Loucy (cell line): ENCODE data around the gene GABBR2.
"Not testable (repeated sequence)": the region's sequence is repeated elsewhere in the genome, so short reads cannot be mapped to it uniquely, and the experiment has no call there.

Source experiments
- H2AFZ ChIP-seq: fragments of 200-600 bp; sonication (generic); 2 replicates; pipeline ENCODE4 v1.6.0; 2016; ENCODE audit warnings: antibody characterized with exemption, mild to moderate bottlenecking, low read length, moderate library complexity
- H3F3A ChIP-seq: fragments of 200-600 bp; 2 replicates; pipeline ENCODE4 v1.6.0; 2016; ENCODE audit warnings: antibody characterized with exemption, low read depth, mild to moderate bottlenecking
- H3K27me3 ChIP-seq: fragments of 200-600 bp; sonication (generic); 2 replicates; pipeline ENCODE4 v1.6.1; 2014; ENCODE audit warnings: low read length, mild to moderate bottlenecking; ENCODE audit not compliant: insufficient read depth, poor library complexity, severe bottlenecking
- H3K36me3 ChIP-seq: fragments of 200-600 bp; sonication (generic); 2 replicates; pipeline ENCODE4 v1.6.1; 2016; ENCODE audit warnings: low read length; ENCODE audit not compliant: insufficient read depth
- H3K4me1 ChIP-seq: fragments of 200-600 bp; sonication (generic); 2 replicates; pipeline ENCODE4 v1.5.1; 2014; ENCODE audit warnings: low read length, mild to moderate bottlenecking; ENCODE audit not compliant: insufficient read depth, poor library complexity, severe bottlenecking
- H3K4me2 ChIP-seq: fragments of 200-600 bp; sonication (generic); 2 replicates; pipeline ENCODE4 v1.6.0; 2014; ENCODE audit warnings: antibody characterized with exemption, low read length, low read depth, mild to moderate bottlenecking; ENCODE audit not compliant: poor library complexity, severe bottlenecking
- H3K4me3 ChIP-seq: fragments of 200-600 bp; sonication (generic); 2 replicates; pipeline ENCODE4 v1.5.1; 2014; ENCODE audit warnings: low read length, mild to moderate bottlenecking, mixed read lengths; ENCODE audit not compliant: poor library complexity, severe bottlenecking
- H3K79me2 ChIP-seq: fragments of 200-600 bp; sonication (generic); 2 replicates; pipeline ENCODE4 v1.6.1; 2014; ENCODE audit warnings: low read length; ENCODE audit not compliant: insufficient read depth
- H3K9ac ChIP-seq: fragments of 200-600 bp; sonication (generic); 2 replicates; pipeline ENCODE4 v1.6.0; 2014; ENCODE audit warnings: mild to moderate bottlenecking, low read depth, low read length, moderate library complexity; ENCODE audit not compliant: poor library complexity, severe bottlenecking
- H3K9me2 ChIP-seq: fragments of 200-600 bp; sonication (generic); replicated peaks from 2 replicates; pipeline ENCODE4 v1.6.1; 2016; ENCODE audit warnings: low read depth, low read length, mixed read lengths
- H3K9me3 ChIP-seq: fragments of 200-600 bp; sonication (generic); 2 replicates; pipeline ENCODE4 v1.6.1; 2014; ENCODE audit warnings: mild to moderate bottlenecking, antibody characterized with exemption, low read length, low read depth; ENCODE audit not compliant: insufficient read depth
- H4K20me1 ChIP-seq: fragments of 200-600 bp; sonication (generic); 2 replicates; pipeline ENCODE4 v1.6.0; 2014; ENCODE audit warnings: antibody characterized with exemption, low read length, mild to moderate bottlenecking; ENCODE audit not compliant: insufficient read depth, poor library complexity, severe bottlenecking
- EZH2phosphoT487 ChIP-seq: fragments of 200-600 bp; IDR thresholded peaks from 2 replicates; pipeline ENCODE4 v1.6.1; 2018; ENCODE audit warnings: antibody characterized with exemption, mild to moderate bottlenecking, moderate library complexity, borderline replicate concordance
- TF ChIP-seq, protein P1 (sequence below): fragments of 200-600 bp; sonication (generic); conservative IDR thresholded peaks from 2 replicates; pipeline ENCODE4 v1.5.1; 2014; ENCODE audit warnings: mild to moderate bottlenecking, antibody characterized with exemption, low read length

GABBR2 gene

DNA sequence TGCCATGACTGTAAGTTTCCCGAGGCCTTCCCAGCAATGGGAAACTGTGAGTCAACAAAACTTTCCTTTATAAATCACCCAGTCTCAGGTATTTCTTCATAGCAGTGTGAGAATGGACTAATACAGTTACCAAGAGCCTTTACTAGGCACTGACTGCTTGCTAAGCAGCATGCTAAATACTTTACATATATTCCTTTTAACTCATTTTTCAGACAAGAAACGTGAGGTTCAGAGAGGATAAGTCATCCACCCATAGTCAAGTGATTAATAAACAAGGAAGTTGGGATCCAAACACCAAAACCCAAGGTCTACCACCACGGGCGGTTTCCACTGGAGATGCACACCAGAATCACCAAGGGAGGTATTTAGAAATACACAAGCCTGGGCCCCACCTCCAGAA is 50.8 kb downstream of the GABBR2 start:
- H3K4me3 ChIP-seq, result no peak overlapping the region
- no peak overlapping the region for H2AFZ ChIP-seq
- H3K4me2 ChIP-seq, result no peak overlapping the region
- H3F3A ChIP-seq, result no peaks in the 10 kb centered on the region
- no peaks in the 10 kb centered on the region for H3K79me2 ChIP-seq
- no peaks in the 10 kb centered on the region for H3K9me2 ChIP-seq
- H3K4me1 ChIP-seq, result no peaks in the 10 kb centered on the region
- H3K9me3 ChIP-seq, result no peaks in the 10 kb centered on the region
- H3K9ac ChIP-seq, result no peak overlapping the region
- H3K36me3 ChIP-seq, result no peaks in the 10 kb centered on the region
- no peak for TF ChIP-seq EZH2phosphoT487
- H3K27me3 ChIP-seq, result no peaks in the 10 kb centered on the region
- H4K20me1 ChIP-seq, result no peaks in the 10 kb centered on the region

DNA sequence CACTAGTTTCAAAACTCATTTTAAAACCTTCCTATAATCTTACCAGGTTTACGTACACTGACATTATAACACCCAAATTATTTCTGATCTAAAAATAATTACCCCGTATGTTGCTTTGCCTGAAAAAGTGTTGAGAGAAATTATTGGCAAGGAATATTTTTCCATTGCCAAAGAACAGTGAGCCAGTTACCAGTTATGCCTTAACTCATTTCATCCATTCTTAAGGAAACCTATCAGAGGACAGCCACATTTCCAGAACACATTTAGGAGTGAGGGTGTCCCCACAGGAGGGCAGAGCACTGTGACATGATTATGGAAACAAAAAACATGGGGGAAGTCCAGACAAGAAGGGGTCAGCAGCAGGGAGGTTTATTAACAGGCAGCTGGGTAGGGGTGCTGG is 52.2 kb downstream of the GABBR2 start:
- no peak overlapping the region for H3K4me2 ChIP-seq

DNA sequence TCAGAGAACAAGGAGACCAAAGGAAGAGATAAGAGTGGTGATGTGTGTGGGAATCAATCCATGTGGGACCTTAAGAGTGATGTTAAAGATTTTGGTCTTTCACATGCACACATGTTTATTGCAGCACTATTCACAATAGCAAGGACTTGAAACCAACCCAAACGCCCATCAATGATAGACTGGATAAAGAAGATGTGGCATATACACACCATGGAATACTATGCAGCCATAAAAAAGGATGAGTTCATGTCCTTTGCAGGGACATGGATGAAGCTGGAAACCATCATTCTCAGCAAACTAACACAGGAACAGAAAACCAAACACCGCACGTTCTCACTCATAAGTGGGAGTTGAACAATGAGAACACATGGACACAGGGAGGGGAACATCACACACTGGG is 53.3 kb downstream of the GABBR2 start:
- not testable (repeated sequence) for H3K4me1 ChIP-seq, H3K9me3 ChIP-seq, H3K9me2 ChIP-seq, H3F3A ChIP-seq, H3K27me3 ChIP-seq, H4K20me1 ChIP-seq, H3K9ac ChIP-seq, H2AFZ ChIP-seq, H3K36me3 ChIP-seq, H3K79me2 ChIP-seq, H3K4me2 ChIP-seq, H3K4me3 ChIP-seq

More for the DNA sequence above, 52.2 kb downstream of the GABBR2 start:
- no peaks in the 10 kb centered on the region for H3K4me1 ChIP-seq
- no peaks in the 10 kb centered on the region for H3F3A ChIP-seq
- H2AFZ ChIP-seq, result no peak overlapping the region
- no peaks in the 10 kb centered on the region for H3K36me3 ChIP-seq
- no peaks in the 10 kb centered on the region for H3K9me3 ChIP-seq
- no peak overlapping the region for H3K9ac ChIP-seq
- H3K9me2 ChIP-seq, result no peaks in the 10 kb centered on the region
- H4K20me1 ChIP-seq, result no peaks in the 10 kb centered on the region
- no peaks in the 10 kb centered on the region for H3K27me3 ChIP-seq
- H3K4me3 ChIP-seq, result no peak overlapping the region
- TF ChIP-seq, protein P1, sequence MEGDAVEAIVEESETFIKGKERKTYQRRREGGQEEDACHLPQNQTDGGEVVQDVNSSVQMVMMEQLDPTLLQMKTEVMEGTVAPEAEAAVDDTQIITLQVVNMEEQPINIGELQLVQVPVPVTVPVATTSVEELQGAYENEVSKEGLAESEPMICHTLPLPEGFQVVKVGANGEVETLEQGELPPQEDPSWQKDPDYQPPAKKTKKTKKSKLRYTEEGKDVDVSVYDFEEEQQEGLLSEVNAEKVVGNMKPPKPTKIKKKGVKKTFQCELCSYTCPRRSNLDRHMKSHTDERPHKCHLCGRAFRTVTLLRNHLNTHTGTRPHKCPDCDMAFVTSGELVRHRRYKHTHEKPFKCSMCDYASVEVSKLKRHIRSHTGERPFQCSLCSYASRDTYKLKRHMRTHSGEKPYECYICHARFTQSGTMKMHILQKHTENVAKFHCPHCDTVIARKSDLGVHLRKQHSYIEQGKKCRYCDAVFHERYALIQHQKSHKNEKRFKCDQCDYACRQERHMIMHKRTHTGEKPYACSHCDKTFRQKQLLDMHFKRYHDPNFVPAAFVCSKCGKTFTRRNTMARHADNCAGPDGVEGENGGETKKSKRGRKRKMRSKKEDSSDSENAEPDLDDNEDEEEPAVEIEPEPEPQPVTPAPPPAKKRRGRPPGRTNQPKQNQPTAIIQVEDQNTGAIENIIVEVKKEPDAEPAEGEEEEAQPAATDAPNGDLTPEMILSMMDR, result no peak
- no peak for TF ChIP-seq EZH2phosphoT487
- no peaks in the 10 kb centered on the region for H3K79me2 ChIP-seq

DNA sequence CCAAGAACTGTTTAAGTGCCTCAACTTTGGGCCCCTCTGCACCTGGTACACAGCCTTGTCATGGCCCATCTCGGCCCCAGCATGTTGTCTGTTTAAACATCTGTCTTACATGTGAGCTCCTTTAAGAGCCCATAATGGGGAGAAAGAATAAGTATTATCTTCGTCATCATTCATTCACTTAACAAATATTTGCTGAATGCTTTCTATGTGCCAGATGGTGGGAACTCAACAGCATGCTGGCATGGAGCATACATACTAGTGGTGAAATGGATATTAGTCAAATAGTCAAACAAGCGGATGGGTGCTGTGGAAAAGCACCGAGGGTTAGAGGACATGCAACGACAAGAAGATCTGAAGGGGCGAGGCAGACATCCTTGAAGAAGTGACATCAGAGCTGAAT is 54.5 kb downstream of the GABBR2 start:
- Histone ChIP-seq H3K9ac (no peak overlapping the region), H3K79me2 (no peaks in the 10 kb centered on the region), H3K4me3 (no peak overlapping the region), H3K4me2 (no peak overlapping the region), H3K36me3 (no peaks in the 10 kb centered on the region), H3K4me1 (no peaks in the 10 kb centered on the region), H3K27me3 (no peaks in the 10 kb centered on the region), H3F3A (no peaks in the 10 kb centered on the region), H3K9me2 (no peaks in the 10 kb centered on the region), H3K9me3 (no peaks in the 10 kb centered on the region), H4K20me1 (no peaks in the 10 kb centered on the region), H2AFZ (no peak overlapping the region)
- TF ChIP-seq, protein P1, result no peak
- no peak for TF ChIP-seq EZH2phosphoT487
